Superior temporal gyrus (tissue), 1 donor: ENCODE results near the gene ADGRB3.

Experiments
- DNase-seq: peaks from one replicate; pipeline ENCODE4 v3.0.0-alpha.2; 2016; ENCODE audit errors: extremely low spot score

ADGRB3 gene

DNA sequence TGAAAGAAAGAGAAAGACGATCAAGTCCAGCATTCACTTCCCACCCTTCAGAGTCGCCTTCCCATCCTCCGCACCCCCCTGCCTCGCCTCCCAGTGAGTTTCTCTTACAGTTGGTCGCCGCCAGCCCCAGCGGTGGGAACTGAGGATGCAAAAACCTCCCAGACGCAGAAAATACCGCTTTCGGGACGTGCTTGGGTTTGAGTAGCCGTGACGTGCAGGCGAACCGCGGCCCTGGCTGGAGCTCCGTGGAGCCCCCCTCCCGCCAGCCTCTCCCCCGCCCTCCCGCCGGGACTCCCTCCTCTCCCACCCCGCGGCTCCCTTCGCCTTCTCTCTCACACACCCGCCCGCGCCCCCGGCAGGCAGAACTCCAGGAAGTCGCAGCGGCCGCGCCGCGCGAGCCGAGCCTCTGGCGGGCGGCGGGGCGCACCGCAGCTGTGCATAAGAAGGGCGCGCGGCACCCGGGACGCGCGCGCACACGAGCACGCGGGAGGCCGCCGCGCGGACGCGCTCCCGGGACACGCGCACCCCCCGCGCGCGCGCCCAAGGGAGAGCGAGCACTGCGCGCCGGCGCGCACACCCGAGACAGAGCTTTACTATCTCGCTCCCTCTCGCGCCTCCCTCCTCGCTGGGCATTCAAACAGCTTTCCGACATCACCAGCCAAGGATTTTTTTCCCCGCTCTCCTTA is at the start of gene ADGRB3:
TSS of gene ADGRB3 (plus strand) at position 557 of the 686 bp plus-strand sequence. CDS start 3,394 bp downstream, outside the sequence.
- DNase-seq = peak; percentile 89

GRCh38 chr6:68593558-68593957 is 41.5 kb upstream of the ADGRB3 start:
- no peak for DNase-seq

- no peak for DNase-seq
These were observed 37.4 kb upstream of the ADGRB3 start for GRCh38 chr6:68597642-68598041.

DNA sequence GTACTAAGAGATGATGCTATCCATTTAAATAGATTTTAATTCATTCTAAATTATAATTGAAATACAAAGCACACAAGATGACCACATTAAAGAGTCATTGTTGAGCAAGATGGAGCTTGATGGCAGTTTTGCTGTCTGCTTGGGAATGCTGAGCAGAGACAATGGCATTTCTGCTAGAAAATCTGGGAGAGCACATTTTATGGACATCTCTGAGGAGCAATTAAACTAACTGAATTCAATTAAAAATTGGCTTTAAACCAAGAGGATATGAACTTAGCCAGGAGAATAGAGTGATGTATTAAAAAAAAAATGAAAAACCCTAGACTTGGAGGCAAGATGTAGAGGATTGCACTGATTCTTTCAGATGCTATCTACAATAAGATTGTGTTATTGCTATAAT is 19.1 kb upstream of the ADGRB3 start:
- no peak for DNase-seq

- DNase-seq = no peak
These were observed 9.1 kb upstream of the ADGRB3 start for GRCh38 chr6:68625998-68626397.

GRCh38 chr6:68628161-68628560 is 6.9 kb upstream of the ADGRB3 start:
- no peak for DNase-seq

GRCh38 chr6:68632734-68633133 is 2.3 kb upstream of the ADGRB3 start:
- DNase-seq = peak; percentile 67

DNA sequence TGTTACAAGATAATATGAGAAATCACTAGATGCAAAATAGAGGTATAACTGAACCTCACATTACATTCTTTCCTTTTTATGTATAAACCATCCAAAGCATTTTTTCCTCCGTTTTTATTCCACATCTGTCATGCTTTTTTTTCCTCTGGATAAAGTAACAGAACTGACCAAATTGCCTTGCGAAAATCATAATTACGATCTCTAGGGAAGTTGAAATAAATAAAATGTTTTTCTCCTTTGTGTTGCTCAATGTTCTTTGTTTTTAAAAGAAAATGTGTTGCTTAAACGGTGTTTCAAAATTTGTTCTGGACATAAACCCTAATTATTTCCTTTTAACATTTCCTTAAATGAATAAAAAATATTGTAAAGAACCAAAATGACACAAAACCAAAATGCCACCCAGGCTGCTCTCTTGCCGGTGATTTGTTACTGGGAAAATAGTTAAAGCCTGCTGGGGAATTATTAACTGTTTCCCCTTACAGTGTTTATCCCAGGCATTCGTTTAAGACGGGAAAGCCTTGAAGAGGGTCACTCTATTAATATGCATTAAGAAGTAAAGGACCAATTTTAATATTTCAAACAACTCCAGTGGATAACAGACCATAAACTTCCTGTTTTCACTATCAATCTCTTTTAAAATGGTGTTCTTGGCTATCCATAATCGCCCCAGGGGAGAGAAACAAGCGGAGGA is 1.7 kb upstream of the ADGRB3 start:
- DNase-seq = peak; percentile 78

GRCh38 chr6:68633972-68634725 is 933 bp upstream of the ADGRB3 start:
- DNase-seq = no peak

DNA sequence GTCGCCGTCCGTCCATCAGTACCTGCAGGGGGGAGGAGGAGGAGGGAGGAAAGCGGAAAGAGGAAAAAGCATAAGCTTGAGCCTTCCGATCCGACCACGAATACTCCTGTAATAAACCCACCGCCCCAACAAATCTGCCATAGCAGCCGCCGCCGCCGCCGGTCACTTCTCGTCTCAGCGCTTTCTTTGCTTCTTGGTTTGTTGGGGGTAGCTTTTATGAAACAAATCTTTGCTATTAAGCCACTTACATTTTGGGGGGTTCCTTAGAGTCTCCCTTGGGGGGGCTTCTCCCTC is 277 bp downstream of the ADGRB3 start:
- no peak for DNase-seq

GRCh38 chr6:68635706-68636513 is 828 bp downstream of the ADGRB3 start:
- peak; percentile 88 for DNase-seq

DNA sequence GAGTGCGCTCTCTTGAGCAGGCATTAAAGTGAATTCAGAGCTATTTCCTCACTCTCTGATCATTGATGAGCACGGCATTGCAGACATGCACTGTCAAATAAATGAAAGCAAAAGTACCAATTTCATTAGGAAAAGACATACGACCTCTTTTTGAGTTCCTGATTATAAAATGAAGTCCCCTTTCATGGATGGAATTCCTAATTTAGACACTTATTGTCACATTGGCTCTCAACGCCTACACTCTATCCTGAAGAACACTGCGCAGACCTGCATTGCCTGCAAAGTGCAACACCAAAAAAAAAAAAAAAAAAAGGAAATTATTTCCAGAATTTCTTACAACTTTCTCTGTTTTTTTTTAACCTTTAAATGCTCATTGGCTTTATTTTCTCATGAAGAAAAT is 1.6 kb downstream of the ADGRB3 start:
- peak; percentile 87 for DNase-seq

- DNase-seq = no peak
These were observed 2.0 kb downstream of the ADGRB3 start for GRCh38 chr6:68637071-68637470.

- DNase-seq = no peak
These were observed 2.7 kb downstream of the ADGRB3 start for GRCh38 chr6:68637782-68638181.

GRCh38 chr6:68638230-68638900 is 3.3 kb downstream of the ADGRB3 start:
- peak; percentile 91 for DNase-seq

DNA sequence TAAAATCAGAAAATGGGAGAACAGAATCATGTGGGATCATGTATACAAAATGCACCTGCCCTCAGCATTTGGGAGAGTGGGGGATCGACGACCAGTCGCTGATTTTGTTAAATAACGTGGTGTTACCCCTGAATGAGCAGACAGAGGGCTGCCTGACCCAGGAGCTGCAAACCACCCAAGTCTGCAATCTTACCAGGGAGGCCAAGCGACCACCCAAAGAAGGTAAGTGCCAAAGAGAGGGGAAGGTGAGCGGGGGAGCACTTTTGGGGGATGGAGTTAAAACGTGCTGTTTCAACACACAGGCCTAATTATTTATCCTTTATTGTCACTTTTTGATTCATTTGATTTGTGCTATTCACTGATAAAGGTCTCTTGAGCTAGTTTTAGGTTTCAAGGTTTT is 4.1 kb downstream of the ADGRB3 start:
- DNase-seq = no peak

DNA sequence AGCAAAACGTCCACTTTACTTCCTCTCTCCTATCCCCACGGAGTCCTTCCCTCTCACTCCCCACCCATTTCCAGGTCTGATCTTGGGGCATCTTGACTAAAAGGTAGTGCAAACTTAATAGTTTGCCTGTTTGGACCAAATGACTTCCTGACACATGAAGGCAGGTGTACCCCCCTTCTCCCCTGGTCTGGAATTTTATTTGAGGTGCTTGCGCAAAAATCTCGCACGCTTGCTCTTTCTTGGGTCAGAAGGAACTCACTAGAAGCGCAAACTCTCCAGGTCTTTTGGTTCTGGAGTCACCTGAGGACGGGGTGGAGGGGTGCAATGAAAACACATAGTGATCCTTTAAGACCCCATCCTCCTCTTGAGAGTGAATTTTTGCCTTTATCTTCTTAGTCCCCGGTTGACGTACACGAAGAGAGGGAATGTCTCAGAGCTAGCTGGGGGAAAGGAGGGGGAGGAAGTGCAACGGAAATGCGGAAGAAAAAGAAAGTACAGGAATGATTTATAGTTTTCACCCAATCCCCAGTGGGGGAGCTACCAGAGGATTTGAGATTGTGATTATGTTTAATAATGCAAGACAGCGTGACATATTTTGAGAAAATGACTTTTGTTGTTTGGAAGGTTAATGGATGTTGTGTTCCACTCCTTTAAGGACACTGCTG is 4.9 kb downstream of the ADGRB3 start:
- DNase-seq = peak; percentile 79

GRCh38 chr6:68640491-68640835 is 5.4 kb downstream of the ADGRB3 start:
- peak; percentile 80 for DNase-seq

DNA sequence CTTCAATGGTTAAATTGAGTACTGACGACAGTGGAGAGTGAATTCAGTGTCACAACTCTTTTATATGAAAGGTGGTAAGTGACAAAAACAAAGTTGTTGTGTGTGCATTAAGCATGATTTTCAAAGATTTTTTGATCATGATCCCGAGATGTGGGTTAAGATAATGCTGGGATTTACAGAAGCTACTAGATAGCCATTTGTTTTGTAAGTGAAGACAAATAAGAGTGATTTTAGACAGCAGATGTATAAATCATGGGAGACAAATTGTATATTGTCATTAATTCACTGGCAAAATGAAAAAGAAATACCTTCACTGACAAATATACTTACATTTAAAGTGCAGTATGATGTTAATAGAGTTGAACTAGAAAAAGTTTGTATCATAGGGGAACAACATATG is 6.1 kb downstream of the ADGRB3 start:
- DNase-seq = no peak

DNA sequence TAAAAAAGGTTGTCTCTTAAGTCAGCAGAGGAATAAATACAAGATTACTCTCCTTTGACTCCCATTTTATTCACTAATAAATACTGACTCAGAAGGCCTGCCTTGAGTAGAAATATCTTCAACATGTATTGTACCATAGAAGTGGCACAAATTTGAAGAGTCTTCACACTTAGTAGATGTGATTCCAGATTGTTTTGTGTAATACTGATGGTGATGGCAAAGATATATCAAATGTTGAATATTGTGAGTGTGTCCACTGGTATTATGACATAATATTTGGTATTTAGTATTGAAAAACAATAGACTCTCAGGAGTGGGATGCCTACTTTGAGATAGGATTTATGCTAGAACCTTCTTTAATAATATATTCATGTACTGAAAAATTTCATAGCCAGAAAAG is 7.0 kb downstream of the ADGRB3 start:
- peak; percentile 74 for DNase-seq

DNA sequence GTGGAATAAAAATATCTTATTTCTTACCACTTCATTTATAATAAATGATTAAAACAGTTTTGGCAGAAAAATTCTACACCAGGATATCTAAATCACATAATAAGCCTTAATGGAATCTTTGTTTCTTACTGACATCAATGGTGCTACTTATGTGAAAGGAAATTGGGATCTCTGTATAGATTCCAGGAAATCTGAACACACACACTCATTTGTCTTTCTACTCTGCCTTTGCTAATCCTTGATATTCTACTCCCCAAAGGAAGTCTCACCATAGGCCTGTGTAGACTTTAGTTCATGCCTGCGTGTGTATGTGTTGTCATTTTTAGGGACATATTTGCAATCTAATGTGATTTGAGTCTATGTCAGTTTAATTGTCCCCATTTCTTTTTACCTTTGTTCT is 7.9 kb downstream of the ADGRB3 start:
- DNase-seq = peak; percentile 72
